Ramos (cell line): Measurements from ENCODE around the gene IFTAP.

Experiments
- in situ Hi-C: fragments of 300-500 bp; cut with MboI; formaldehyde crosslinking; loops from one replicate; pipeline ENCODE4 v1.14.3; 2022; ENCODE audit warnings: low sequenced_read_pairs; ENCODE audit not compliant: unreplicated experiment

IFTAP gene

DNA sequence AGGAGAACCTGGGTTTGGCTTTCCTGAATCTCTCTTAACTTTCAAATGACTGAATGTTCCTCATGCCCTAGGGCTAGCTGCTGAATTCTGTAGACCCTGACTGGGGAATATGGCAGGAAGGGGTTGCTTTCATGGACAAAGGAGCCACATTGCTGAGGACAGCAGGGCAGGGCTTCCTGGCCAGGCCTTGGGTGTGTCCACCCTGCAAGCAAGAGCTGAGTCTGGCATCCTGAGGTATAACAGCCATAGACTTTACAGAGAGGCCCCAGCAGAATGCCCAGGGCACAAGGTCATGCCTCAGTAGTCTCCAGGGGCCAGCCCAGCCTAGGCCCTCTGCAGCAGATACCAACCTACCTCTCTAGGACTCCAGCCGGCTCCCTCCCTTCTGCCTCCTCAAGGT, 105.9 kb downstream of the IFTAP start:
- in situ Hi-C loops: no loop called here

DNA sequence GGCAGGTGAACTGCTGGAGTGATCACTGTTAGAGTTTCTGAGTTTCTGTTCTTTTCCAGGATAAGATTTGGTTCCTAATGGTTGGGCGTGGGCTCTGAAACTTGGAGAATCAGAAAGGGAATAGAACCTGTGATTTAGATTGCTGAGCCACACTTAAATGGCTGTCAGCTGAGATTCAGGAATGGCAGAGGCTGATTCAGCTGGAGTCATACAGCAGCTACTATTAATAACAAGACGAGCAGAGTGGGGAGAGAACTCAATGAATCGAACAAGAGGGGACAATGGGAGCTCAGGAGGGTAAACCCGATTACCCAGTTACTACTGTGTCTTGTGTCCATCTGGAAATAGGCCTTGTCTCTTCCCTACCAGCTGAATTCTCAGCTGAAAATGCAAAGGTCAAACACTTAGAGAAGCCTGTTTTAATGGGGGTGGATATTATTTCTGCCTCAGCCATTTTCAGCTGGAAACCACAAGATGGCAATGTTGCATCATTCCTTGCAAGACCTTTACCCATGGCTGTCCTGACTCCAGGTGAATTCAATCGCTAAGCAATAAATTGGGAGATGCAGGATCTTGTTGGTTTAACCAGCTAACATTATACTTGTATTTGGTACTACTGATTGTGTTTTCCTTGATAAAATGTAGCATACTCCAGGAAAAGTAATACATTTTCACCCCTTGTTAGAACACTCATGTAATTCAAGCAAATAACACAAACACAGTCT, 108.2 kb downstream of the IFTAP start:
- in situ Hi-C loops: no loop called here

DNA sequence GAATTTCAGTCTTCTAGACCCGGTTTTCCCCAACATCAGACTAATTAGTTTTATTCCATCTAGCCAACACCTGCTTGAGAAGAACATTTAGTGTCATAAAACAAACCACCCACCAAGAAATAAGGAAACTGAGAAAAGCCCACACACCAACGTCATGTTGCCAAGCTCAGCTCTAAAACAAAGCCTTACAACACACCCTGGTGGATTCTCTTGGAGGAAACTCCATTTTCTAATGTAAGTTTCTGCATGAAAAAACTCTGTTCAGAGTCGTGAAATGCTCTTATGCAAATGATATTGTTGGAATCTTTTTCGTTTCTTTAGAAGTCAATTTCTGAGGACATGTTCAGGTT, 108.7 kb downstream of the IFTAP start:
- in situ Hi-C loops: no loop called here
